ENCODE results near the gene TVP23C.

Gene TVP23C

GRCh38 chr17:15496735-15497670, 66.3 kb downstream of the TVP23C start:
- DNase-seq (ENCODE audit: low read depth): no peak

DNA sequence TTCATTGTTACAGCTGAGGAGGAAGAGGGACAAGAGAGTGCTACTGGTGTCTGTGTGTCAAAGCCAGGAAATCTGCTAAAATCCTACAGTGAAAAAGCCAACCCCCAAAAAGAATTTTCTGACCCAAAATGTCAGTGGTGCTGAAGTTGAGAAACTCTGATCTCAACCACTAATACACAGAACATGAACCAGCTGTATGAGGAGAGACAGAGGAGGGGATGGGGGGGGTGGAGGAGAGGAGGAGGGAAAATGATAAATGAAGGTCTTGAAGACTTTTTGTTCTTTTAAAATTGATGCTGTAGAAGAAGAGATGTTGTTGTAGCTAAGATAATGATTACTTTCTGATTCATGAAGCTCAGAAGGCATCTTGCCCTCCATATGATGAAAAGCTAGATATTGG, 68.5 kb downstream of the TVP23C start:
- no peak for DNase-seq (ENCODE audit: low read depth)

- no peak for DNase-seq (ENCODE audit: low read depth)
Measured at GRCh38 chr17:15493693-15494035, 69.6 kb downstream of the TVP23C start.

GRCh38 chr17:15492791-15493692, 70.2 kb downstream of the TVP23C start:
- DNase-seq (ENCODE audit: low read depth): no peak

- DNase-seq (ENCODE audit: low read depth): no peak
Measured at GRCh38 chr17:15492186-15492585, 71.1 kb downstream of the TVP23C start.

DNA sequence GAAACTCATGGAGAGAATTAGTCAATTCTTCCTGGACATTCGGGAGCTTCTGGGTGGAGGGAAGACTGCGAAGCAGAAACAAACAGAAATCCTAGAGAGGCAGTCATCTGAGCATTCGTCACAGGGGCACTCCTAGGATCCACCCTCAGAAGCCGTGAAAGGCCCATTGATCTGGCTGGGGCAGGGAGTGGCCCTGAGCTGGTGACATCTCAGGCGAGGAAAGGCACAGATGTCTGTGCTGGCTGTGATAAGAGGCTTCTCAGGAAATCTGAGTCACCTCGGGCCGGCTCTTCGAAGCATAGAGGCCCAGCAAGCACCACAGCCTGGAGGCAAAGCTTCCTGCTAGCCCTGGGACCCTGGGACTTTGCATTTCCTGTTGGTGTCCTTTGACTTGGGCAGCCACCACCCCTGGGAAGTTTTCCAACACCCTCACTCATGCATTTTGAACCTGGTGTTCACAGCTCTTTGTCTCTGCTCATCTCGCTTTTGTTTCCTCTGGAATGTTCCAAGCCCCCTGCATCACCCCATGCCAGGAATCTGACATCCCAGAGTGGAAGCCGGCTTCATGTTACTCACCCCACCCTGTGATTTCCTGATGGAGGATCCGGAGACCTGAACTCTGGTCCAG, 72.5 kb downstream of the TVP23C start:
- DNase-seq (ENCODE audit: low read depth): no peak

- no peak for DNase-seq (ENCODE audit: low read depth)
Measured at GRCh38 chr17:15488557-15488956, 74.7 kb downstream of the TVP23C start.

DNA sequence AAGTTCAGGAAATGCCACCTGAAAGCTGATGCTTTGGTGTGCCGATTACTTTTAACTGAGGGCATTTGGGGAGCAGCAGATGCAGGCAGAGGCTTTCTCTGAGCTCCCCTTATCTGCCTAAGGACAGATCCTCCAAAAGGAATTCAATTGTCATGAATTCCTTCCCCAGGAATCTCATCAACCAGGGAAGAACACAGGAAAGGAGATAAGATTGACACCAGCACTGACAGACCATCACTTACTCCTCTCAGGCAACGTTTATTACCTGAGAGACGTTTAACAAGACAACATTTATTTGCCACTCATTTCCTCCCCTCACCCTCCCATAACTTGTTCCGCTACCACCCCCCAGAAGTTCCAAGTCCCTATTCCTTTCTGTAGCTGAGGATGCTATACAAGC, 78.2 kb downstream of the TVP23C start:
- no peak for DNase-seq (ENCODE audit: low read depth)

- DNase-seq (ENCODE audit: low read depth): no peak
Measured at GRCh38 chr17:15483431-15483830, 79.9 kb downstream of the TVP23C start.

- DNase-seq (ENCODE audit: low read depth): no peak
Measured at GRCh38 chr17:15482476-15482875, 80.8 kb downstream of the TVP23C start.

GRCh38 chr17:15481481-15481880, 81.8 kb downstream of the TVP23C start:
- DNase-seq (ENCODE audit: low read depth): no peak

- no peak for DNase-seq (ENCODE audit: low read depth)
Measured at GRCh38 chr17:15480204-15480603, 83.1 kb downstream of the TVP23C start.

DNA sequence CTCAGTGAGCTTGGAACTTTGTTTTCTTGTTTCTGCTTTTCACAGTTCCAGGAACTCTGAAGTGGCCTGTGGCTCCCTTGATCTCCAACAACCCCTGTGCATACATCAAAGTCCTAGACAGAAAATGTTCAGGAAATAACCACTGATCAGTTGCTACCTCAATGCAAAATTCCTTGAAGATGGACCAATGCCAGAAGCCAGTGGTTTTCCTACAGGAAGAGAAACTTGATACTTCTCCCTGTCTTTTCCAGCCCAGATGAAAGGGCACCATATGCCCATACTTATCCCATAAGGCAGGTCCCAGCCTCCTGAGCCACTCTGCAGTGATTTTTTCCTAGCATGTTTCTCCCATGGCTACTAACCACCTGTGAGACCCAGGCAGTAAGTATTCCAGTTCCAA, 83.6 kb downstream of the TVP23C start:
- DNase-seq (ENCODE audit: low read depth): no peak

- no peak for DNase-seq (ENCODE audit: low read depth)
Measured at GRCh38 chr17:15478845-15479244, 84.4 kb downstream of the TVP23C start.

GRCh38 chr17:15475631-15476354, 87.5 kb downstream of the TVP23C start:
- no peak for DNase-seq (ENCODE audit: low read depth)

DNA sequence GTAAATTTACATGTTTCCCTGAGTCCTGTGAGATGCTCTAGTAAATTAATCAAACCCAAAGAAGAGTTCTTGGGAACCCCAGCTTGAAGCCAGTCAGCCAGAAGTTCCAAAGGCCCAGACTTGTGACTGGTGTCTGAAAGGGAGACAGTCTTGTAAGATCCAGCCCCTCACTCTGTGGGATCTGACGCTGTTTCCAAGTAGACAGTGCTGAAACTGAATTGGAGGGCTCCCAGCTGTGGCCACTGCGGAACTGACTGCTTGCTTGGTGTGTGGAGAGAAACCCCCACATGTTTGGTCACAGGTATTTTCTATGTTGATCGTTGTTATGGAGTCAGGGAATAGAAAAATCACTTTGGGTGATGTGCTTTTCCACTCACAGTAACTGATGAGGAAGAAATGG, 90.4 kb downstream of the TVP23C start:
- no peak for DNase-seq (ENCODE audit: low read depth)

GRCh38 chr17:15470536-15470935, 92.7 kb downstream of the TVP23C start:
- DNase-seq (ENCODE audit: low read depth): no peak

DNA sequence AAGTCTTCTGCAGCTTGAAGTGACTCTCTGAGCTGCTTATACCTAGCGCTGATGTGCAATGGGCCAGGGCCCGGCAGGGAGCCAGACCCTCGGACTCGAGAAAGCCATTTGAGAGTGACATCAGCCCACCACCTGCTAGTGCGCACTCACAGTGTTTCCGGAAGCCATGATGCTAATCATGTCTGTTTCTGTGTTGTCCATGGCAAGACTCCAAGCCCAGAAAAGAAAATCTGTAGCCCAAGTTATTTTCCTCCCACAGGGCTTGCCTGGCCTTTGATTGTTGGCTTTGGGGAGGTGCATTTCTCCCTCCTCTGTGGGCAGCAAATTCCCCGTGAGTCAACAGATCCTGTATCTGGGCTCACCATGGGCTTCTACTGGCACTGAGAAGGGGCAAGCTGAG, 94.0 kb downstream of the TVP23C start:
- DNase-seq (ENCODE audit: low read depth): no peak

DNA sequence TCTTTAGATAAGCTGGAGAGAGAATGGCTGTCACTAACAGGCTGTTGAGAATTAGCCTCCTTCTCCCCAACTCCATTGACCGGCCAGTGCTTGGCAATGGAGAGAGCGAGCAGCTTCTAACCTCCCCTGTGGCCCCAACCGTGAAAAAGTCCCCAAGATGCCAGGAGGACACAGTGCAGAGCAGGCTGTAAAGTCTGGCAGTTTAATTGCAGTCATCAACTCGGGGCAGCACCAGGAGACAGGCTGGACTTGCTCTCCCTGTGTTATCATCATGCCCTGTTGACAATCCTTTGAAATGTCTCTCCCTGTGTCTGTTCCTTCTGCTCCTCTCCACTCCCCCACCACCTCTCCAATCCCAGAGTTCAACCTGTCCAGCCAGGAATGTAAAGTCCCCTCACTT, 95.2 kb downstream of the TVP23C start:
- DNase-seq (ENCODE audit: low read depth): no peak

GRCh38 chr17:15467592-15467991, 95.7 kb downstream of the TVP23C start, which contains the start of gene CDRT4:
Gene CDRT4 (minus strand): TSS chr17:15467621. CDS start chr17:15440238, 27,383 bp downstream.
- no peak for DNase-seq (ENCODE audit: low read depth)

- DNase-seq (ENCODE audit: low read depth): no peak
Measured at GRCh38 chr17:15466131-15466530, 97.2 kb downstream of the TVP23C start.

Measured in stimulated activated CD8-positive, alpha-beta memory T cell treated with anti-CD3 and anti-CD28 coated beads, Interleukin-15, amount 100 ng/mL, for 1 hour (primary cell).